HepG2 (cell line): ENCODE measurements around the gene LDLRAD2. TPM values are rescaled to one million over a fixed set of nuclear protein-coding genes. Genes with fewer than 3 reads are reported as not detected.
A peak's percentile ranks its signal among the peaks of the same experiment; 100 is the strongest.

ENCODE experiments used
- ATAC-seq: fragments of 200-7000 bp; cut with Tn5 transposase; 3 replicates; pipeline ENCODE4 v1.9.1; 2020; ENCODE audit warnings: mild to moderate bottlenecking, moderate library complexity
- BruUV-seq: library from RNA; stranded (reverse); fragments of 400-500 nt; replicated peaks from 2 replicates; lab custom pipeline; 2021; lab: Mats Ljungman, UMichigan
- CTCF ChIA-PET: fragments of 300-600 bp; formaldehyde crosslinking; extraction: SDS; loops from one replicate; lab custom pipeline; 2021; ENCODE audit warnings: low total read pairs, inconsistent platforms, low intra/inter-chr PET ratio; lab: Yijun Ruan, JAX
- POLR2A ChIA-PET: fragments of 350-600 bp; sonication (Branson Sonifier 250); formaldehyde crosslinking; loops from one replicate; lab custom pipeline; 2020; ENCODE audit warnings: antibody characterized with exemption, inconsistent platforms; lab: Yijun Ruan, JAX
- DNase-seq: peaks from one replicate; pipeline ENCODE4 v3.0.0-alpha.2; 2015; ENCODE audit warnings: low spot score
- FAIRE-seq: peaks from 3 replicates; lab custom pipeline; 2011; peaks lifted over from hg19 to GRCh38; lab: Jason Lieb, UNC
- H2AFZ ChIP-seq: one replicate; pipeline ENCODE4 v1.6.1; 2011; ENCODE audit warnings: low read length, inconsistent platforms
- H3K27ac ChIP-seq: fragments of 300-600 bp; 3 replicates; pipeline ENCODE4 v1.8.0; 2011; ENCODE audit warnings: mixed run types, mild to moderate bottlenecking, mixed read lengths, low read length, inconsistent platforms; ENCODE audit not compliant: insufficient read depth; ENCODE audit errors: extremely low read length
- H3K27me3 ChIP-seq, 2 experiments: fragments of 200-600 bp in 1 of 2; 2 replicates in 1 of 2; 3 replicates in 1 of 2; pipeline versions ENCODE4 v1.6.0 to v1.8.0; 2011; ENCODE audit warnings: low read length in 2 of 2, mild to moderate bottlenecking in 2 of 2, moderate library complexity in 2 of 2, inconsistent platforms in 1 of 2; ENCODE audit not compliant: insufficient read depth in 2 of 2, control insufficient read depth in 1 of 2
- H3K36me3 ChIP-seq, 2 experiments: fragments of 200-600 bp in 1 of 2; replicated peaks in 1 of 2; 2 replicates in 1 of 2; 3 replicates in 1 of 2; pipeline versions ENCODE4 v1.5.1 to v1.8.0; 2011; ENCODE audit warnings: low read length in 2 of 2, inconsistent platforms in 1 of 2; ENCODE audit not compliant: insufficient read depth in 2 of 2, control insufficient read depth in 1 of 2
- H3K4me1 ChIP-seq: 2 replicates; pipeline ENCODE4 v1.5.1; 2012; ENCODE audit warnings: low read length, inconsistent platforms; ENCODE audit not compliant: insufficient read depth
- H3K4me2 ChIP-seq: 2 replicates; pipeline ENCODE4 v1.6.0; 2011; ENCODE audit warnings: low read depth, low read length, inconsistent platforms
- H3K4me3 ChIP-seq, 3 experiments: fragments of 200-600 bp in 1 of 3; sonication (generic), shearing (Covaris generic) in 1 of 3; replicated peaks in 1 of 3; 2 replicates each; pipeline ENCODE4 v1.5.1; 2011 to 2016; ENCODE audit warnings: low read length in 3 of 3, inconsistent platforms in 2 of 3, low read depth in 2 of 3, mild to moderate bottlenecking in 2 of 3, control low read depth in 1 of 3, mixed read lengths in 1 of 3; ENCODE audit not compliant: insufficient read depth in 1 of 3
- H3K79me2 ChIP-seq: one replicate; pipeline ENCODE4 v1.6.1; 2011; ENCODE audit warnings: low read length, inconsistent platforms; ENCODE audit not compliant: insufficient read depth
- H3K9ac ChIP-seq: 2 replicates; pipeline ENCODE4 v1.6.0; 2011; ENCODE audit warnings: mild to moderate bottlenecking, low read depth, low read length, inconsistent platforms; ENCODE audit not compliant: insufficient read depth
- H3K9me3 ChIP-seq: 2 replicates; pipeline ENCODE4 v1.5.1; 2012; ENCODE audit warnings: mild to moderate bottlenecking, low read length
- H4K20me1 ChIP-seq: 2 replicates; pipeline ENCODE4 v1.6.0; 2011; ENCODE audit warnings: inconsistent platforms, mild to moderate bottlenecking, low read length, moderate library complexity; ENCODE audit not compliant: insufficient read depth
- CEBPB ChIP-seq: IDR thresholded peaks from 2 replicates; pipeline ENCODE4 v1.6.1; 2011; ENCODE audit warnings: low read depth, low read length, improper control_type of control experiment, borderline replicate concordance
- EHMT2 ChIP-seq: fragments of 200-600 bp; sonication (generic); IDR thresholded peaks from 2 replicates; pipeline ENCODE4 v1.7.0; 2017; ENCODE audit warnings: antibody characterized with exemption, low read depth, low read length, borderline replicate concordance
- GATA4 ChIP-seq: sonication (generic); IDR thresholded peaks from 2 replicates; pipeline ENCODE4 v1.6.1; 2016; ENCODE audit warnings: antibody characterized with exemption, low read depth, borderline replicate concordance
- JDP2 ChIP-seq: sonication (generic); formaldehyde crosslinking; IDR thresholded peaks from 2 replicates; pipeline ENCODE4 v1.8.1; 2022; ENCODE audit warnings: missing genetic modification reagents, borderline replicate concordance
- MAFG ChIP-seq: sonication (generic); formaldehyde crosslinking; IDR thresholded peaks from 2 replicates; pipeline ENCODE4 v1.5.1; 2020; ENCODE audit warnings: mild to moderate bottlenecking, missing genetic modification reagents
- TMF1 ChIP-seq: sonication (generic); formaldehyde crosslinking; IDR thresholded peaks from 2 replicates; pipeline ENCODE4 v1.8.1; 2022; ENCODE audit warnings: low read depth, missing genetic modification reagents
- ZBTB7B ChIP-seq: sonication (generic); formaldehyde crosslinking; IDR thresholded peaks from 2 replicates; pipeline ENCODE4 v1.4.0; 2020; ENCODE audit warnings: missing genetic modification reagents
- ZNF629 ChIP-seq: sonication (generic); formaldehyde crosslinking; conservative IDR thresholded peaks from 2 replicates; pipeline ENCODE4 v1.5.0; 2020; ENCODE audit warnings: missing genetic modification reagents
- whole genome bisulfite sequencing: methylation state at CpG from one replicate; pipeline ENCODE4 v1.1.6; 2017; ENCODE audit warnings: low lambda C conversion rate; 5-methylcytosine and 5-hydroxymethylcytosine counted together
- in situ Hi-C: cut with HindIII; loops from 2 replicates; pipeline ENCODE4 v1.10.0; 2017; ENCODE audit warnings: low pct_unique_long_range_greater_than_20kb; ENCODE audit not compliant: extremely low pct_ligation_motif_present
- intact Hi-C: fragments of 100-400 bp; cut with micrococcal nuclease; formaldehyde crosslinking; loops from one replicate; pipeline ENCODE4 v1.10.0; 2022; ENCODE audit not compliant: unreplicated experiment
- polyA plus RNA-seq, 8 experiments: library from polyadenylated mRNA; depleted of rRNA in 3 of 8; stranded (reverse) in 7 of 8; unstranded in 1 of 8; fragments of >200 nt; fragmentation: Illumina TruSeq in 4 of 8; extraction: Trizol in 4 of 8; gene quantifications; 2 replicates each; pipeline versions ENCODE4 v1.2.1 to v1.2.3, GENCODE V29; 2011 to 2016; ENCODE audit warnings: low read depth in 4 of 8, missing spikeins in 1 of 8, mixed read lengths in 1 of 8; ENCODE audit not compliant: insufficient read depth in 1 of 8
- total RNA-seq, 5 experiments: library from RNA; depleted of rRNA; stranded (reverse); fragments of >200 nt; fragmentation: Illumina TruSeq; extraction: Trizol; gene quantifications; 2 replicates each; pipeline ENCODE4 v1.2.3, GENCODE V29; 2016; ENCODE audit warnings: low read depth in 1 of 5
- TF ChIP-seq, protein P1 (sequence below): sonication (generic); formaldehyde crosslinking; IDR thresholded peaks from 2 replicates; pipeline ENCODE4 v1.5.0; 2020; ENCODE audit warnings: mild to moderate bottlenecking, missing genetic modification reagents

LDLRAD2 gene
- total and polyA plus RNA-seq, 2 of the 13 experiments (the other 11 are each of a cell fraction or from before 2014, with no cell fraction given): not detected

DNA sequence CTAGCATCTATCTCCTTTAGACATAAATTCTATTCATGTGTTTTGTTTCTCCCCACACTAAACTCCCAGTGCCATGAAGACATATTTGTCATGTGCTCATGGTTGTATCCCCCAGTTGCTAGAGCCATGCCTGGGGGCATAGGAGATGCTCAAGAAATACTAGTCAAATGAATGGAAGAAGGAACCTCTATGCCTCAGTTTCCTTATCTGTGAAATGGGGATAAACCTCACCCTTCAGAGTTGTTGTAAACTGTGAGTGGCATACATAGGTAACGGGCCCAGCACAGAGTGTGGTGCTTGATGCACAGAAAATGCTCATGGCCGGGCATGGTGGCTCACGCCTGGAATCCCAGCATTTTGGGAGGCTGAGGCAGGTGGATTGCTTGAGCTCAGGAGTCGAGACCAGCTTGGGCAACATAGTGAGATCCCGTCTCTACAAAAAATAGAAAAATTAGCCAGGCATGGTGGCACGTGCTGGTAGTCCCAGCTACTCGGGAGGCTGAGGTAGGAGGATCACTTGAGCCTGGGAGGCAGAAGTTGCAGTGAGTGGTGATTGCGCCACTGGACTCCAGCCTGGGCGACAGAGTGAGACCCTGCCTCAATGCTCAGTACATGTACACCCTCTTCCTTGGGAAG lies 8.7 kb downstream of the LDLRAD2 start:
- CTCF ChIA-PET: no interaction called here

DNA sequence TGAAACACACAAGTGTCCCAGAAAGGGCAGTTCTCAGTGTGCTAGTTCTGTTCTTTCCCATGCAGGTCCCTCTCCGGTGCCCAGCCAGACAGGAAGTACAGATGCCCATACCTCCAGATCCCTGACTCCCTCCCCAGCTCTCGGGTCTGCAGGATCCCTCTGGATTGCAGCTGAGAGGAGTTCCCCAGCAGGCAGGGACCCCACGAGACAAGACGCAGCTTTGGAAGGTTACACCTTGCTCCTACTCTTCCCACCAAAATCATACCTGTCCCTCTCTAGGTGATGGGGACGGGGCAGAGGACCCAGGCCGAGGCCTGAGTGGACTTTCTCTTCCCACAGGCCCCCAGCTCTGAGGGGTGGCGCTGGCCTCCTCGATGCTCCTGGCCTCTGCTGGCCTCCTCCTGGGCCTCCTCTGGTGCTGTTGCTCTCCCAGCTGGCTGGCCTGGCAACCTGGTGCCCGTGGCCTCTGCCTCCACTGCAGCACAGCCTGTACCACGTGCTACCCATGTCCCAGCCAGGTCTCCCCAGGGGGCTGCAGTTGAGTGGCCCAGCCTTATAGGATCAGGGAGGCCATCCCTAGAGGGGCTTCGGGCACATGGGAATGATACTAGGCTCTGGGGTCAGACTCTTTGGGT lies 9.4 kb downstream of the LDLRAD2 start:
- Histone ChIP-seq H3K9ac (no peak overlapping the region), H4K20me1 (no peaks in the 10 kb centered on the region), H3K36me3 (peaks cover 2 to 8% of the 10 kb centered on the region in 2 experiments; a peak in 1 of 5 replicates), H3K4me3 (no peak overlapping the region), H2AFZ (no peak overlapping the region), H3K27me3 (no peaks in the 10 kb centered on the region; a peak in 1 of 5 replicates), H3K4me1 (peaks cover 15% of the 10 kb centered on the region; the same call in 1 of the 2 replicates), H3K4me2 (no peak overlapping the region), H3K27ac (no peak overlapping the region), H3K79me2 (no peaks in the 10 kb centered on the region), H3K9me3 (no peaks in the 10 kb centered on the region)
- intact Hi-C loops: no loop called here
- ChIA-PET CTCF (no interaction called here), POLR2A (no interaction called here)
- in situ Hi-C loops: no loop called here
- FAIRE-seq (no peak), ATAC-seq (no peak), DNase-seq (no peak)
- no TSS peak for BruUV-seq
- no peak for TF ChIP-seq ZBTB7B (CRISPR knock-in tag)
- TF ChIP-seq CEBPB: no peak
- TF ChIP-seq, protein P1, sequence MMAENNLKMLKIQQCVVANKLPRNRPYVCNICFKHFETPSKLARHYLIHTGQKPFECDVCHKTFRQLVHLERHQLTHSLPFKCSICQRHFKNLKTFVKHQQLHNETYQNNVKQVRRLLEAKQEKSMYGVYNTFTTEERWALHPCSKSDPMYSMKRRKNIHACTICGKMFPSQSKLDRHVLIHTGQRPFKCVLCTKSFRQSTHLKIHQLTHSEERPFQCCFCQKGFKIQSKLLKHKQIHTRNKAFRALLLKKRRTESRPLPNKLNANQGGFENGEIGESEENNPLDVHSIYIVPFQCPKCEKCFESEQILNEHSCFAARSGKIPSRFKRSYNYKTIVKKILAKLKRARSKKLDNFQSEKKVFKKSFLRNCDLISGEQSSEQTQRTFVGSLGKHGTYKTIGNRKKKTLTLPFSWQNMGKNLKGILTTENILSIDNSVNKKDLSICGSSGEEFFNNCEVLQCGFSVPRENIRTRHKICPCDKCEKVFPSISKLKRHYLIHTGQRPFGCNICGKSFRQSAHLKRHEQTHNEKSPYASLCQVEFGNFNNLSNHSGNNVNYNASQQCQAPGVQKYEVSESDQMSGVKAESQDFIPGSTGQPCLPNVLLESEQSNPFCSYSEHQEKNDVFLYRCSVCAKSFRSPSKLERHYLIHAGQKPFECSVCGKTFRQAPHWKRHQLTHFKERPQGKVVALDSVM (CRISPR knock-in tag): peak; percentile 68
- no peak for TF ChIP-seq EHMT2
- TF ChIP-seq JDP2 (CRISPR knock-in tag): no peak
- 85% methylated on average over 7 of the region's 11 CpGs for WGBS

More for the DNA sequence above, 8.7 kb downstream of the LDLRAD2 start:
- Histone ChIP-seq H3K4me2 (no peak overlapping the region), H2AFZ (no peak overlapping the region), H3K27ac (no peak overlapping the region), H3K4me1 (peaks cover 15% of the 10 kb centered on the region; the same call in 1 of the 2 replicates), H3K79me2 (no peaks in the 10 kb centered on the region), H3K9me3 (no peaks in the 10 kb centered on the region), H3K9ac (no peak overlapping the region), H3K36me3 (peaks cover 2 to 5% of the 10 kb centered on the region in 2 experiments; a peak in 1 of 5 replicates), H3K27me3 (no peaks in the 10 kb centered on the region; a peak in 1 of 5 replicates), H3K4me3 (no peak overlapping the region), H4K20me1 (no peaks in the 10 kb centered on the region)
- FAIRE-seq (no peak), DNase-seq (no peak), ATAC-seq (no peak)
- intact Hi-C loops (no loop called here), in situ Hi-C loops (no loop called here)
- peak; percentile 67 for TF ChIP-seq ZNF629
- no peak for TF ChIP-seq TMF1
- TF ChIP-seq GATA4: no peak
- no peak for TF ChIP-seq MAFG
- POLR2A ChIA-PET: no interaction called here
- WGBS: 85% methylated on average over 7 of the region's 9 CpGs
- BruUV-seq: no TSS peak
